ENCODE measurements around the gene ZCCHC3.
"Not testable (repeated sequence)": the region's sequence is repeated elsewhere in the genome, so short reads cannot be mapped to it uniquely, and the experiment has no call there.

Gene ZCCHC3

GRCh38 chr20:297098-297924 lies at the start of gene ZCCHC3:
TSS of gene ZCCHC3 (plus strand) at chr20:297570. CDS start at chr20:297587, 17 bp downstream.
- peak; percentile 90 for DNase-seq (ENCODE audit: low spot score)

GRCh38 chr20:251354-251753 lies 46.0 kb upstream of the ZCCHC3 start:
- no peak for DNase-seq (ENCODE audit: low spot score)

GRCh38 chr20:252801-253200 lies 44.6 kb upstream of the ZCCHC3 start:
- no peak for DNase-seq (ENCODE audit: low spot score)

GRCh38 chr20:253447-253846 lies 43.9 kb upstream of the ZCCHC3 start:
- DNase-seq (ENCODE audit: low spot score), result not testable (repeated sequence)

- no peak for DNase-seq (ENCODE audit: low spot score)
Measured at GRCh38 chr20:257419-257818, 40.0 kb upstream of the ZCCHC3 start, which contains the start of gene DEFB132. TSS of gene DEFB132 (plus strand) at chr20:257724. CDS start at chr20:257779, 55 bp downstream.

- DNase-seq (ENCODE audit: low spot score), result no peak
Measured at GRCh38 chr20:258269-258858, 39.0 kb upstream of the ZCCHC3 start.

GRCh38 chr20:258963-259362 lies 38.4 kb upstream of the ZCCHC3 start:
- no peak for DNase-seq (ENCODE audit: low spot score)

GRCh38 chr20:259981-260380 lies 37.4 kb upstream of the ZCCHC3 start:
- no peak for DNase-seq (ENCODE audit: low spot score)

- no peak for DNase-seq (ENCODE audit: low spot score)
Measured at GRCh38 chr20:263701-264100, 33.7 kb upstream of the ZCCHC3 start.

- peak; percentile 97 for DNase-seq (ENCODE audit: low spot score)
Measured at GRCh38 chr20:266596-267562, 30.5 kb upstream of the ZCCHC3 start.

- no peak for DNase-seq (ENCODE audit: low spot score)
Measured at GRCh38 chr20:270517-270916, 26.9 kb upstream of the ZCCHC3 start.

GRCh38 chr20:271069-271468 lies 26.3 kb upstream of the ZCCHC3 start:
- no peak for DNase-seq (ENCODE audit: low spot score)

GRCh38 chr20:271528-271927 lies 25.8 kb upstream of the ZCCHC3 start:
- no peak for DNase-seq (ENCODE audit: low spot score)

- no peak for DNase-seq (ENCODE audit: low spot score)
Measured at GRCh38 chr20:272718-273117, 24.7 kb upstream of the ZCCHC3 start.

- DNase-seq (ENCODE audit: low spot score), result no peak
Measured at GRCh38 chr20:273884-274283, 23.5 kb upstream of the ZCCHC3 start.

- peak; percentile 10 for DNase-seq (ENCODE audit: low spot score)
Measured at GRCh38 chr20:275791-276190, 21.6 kb upstream of the ZCCHC3 start.

- peak; percentile 29 for DNase-seq (ENCODE audit: low spot score)
Measured at GRCh38 chr20:276620-277495, 20.5 kb upstream of the ZCCHC3 start.

- no peak for DNase-seq (ENCODE audit: low spot score)
Measured at GRCh38 chr20:277496-277781, 19.9 kb upstream of the ZCCHC3 start.

- no peak for DNase-seq (ENCODE audit: low spot score)
Measured at GRCh38 chr20:278181-278580, 19.2 kb upstream of the ZCCHC3 start.

- peak; percentile 55 for DNase-seq (ENCODE audit: low spot score)
Measured at GRCh38 chr20:278607-279571, 18.5 kb upstream of the ZCCHC3 start.
